ENCODE data around the gene MTMR10.

GRCh38 chr15:31017311-31017710 is 25.9 kb upstream of the MTMR10 start:
- no peak for TF ChIP-seq POLR2A (IDR thresholded peaks at IDR 0.05)
- TF ChIP-seq CTCF (IDR thresholded peaks at IDR 0.05): no peak
